Heart right ventricle (tissue), 16 donors: ENCODE data around the gene TECPR2. TPM values are rescaled to one million over a fixed set of nuclear protein-coding genes. Genes with fewer than 3 reads are reported as not detected.
"Not testable (repeated sequence)": the region's sequence is repeated elsewhere in the genome, so short reads cannot be mapped to it uniquely, and the experiment has no call there.

ENCODE experiments used
- ATAC-seq, 8 donors: fragments of 200-7000 bp; cut with Tn5 transposase; one replicate each; pipeline ENCODE4 v1.9.1; 2020; ENCODE audit warnings: mild to moderate bottlenecking in 8 of 8, moderate library complexity in 8 of 8, moderate number of reproducible peaks in 1 of 8
- DNase-seq, 2 donors: peaks; one replicate each; pipeline ENCODE4 v3.0.0-alpha.2; 2020
- H3K27ac ChIP-seq, 10 donors: fragments of 200-600 bp; sonication (generic) in 2 of 10; one replicate each; pipeline versions ENCODE4 v1.5.0 to v1.8.0; 2020 to 2022; ENCODE audit warnings: mild to moderate bottlenecking in 3 of 10
- H3K27me3 ChIP-seq, 7 donors: fragments of 200-600 bp; one replicate each; pipeline ENCODE4 v1.8.0; 2021 to 2022; ENCODE audit warnings: mild to moderate bottlenecking in 2 of 7
- H3K36me3 ChIP-seq, 9 donors: fragments of 200-600 bp; sonication (generic) in 1 of 9; one replicate each; pipeline versions ENCODE4 v1.5.0 to v1.8.0; 2020 to 2022; ENCODE audit warnings: mild to moderate bottlenecking in 2 of 9
- H3K4me1 ChIP-seq, 9 donors: fragments of 200-600 bp; sonication (generic) in 1 of 9; one replicate each; pipeline versions ENCODE4 v1.5.0 to v1.8.0; 2020 to 2022; ENCODE audit warnings: mild to moderate bottlenecking in 4 of 9
- H3K4me3 ChIP-seq, 10 donors: fragments of 200-600 bp; sonication (generic) in 2 of 10; one replicate each; pipeline versions ENCODE4 v1.5.0 to v1.8.0; 2020 to 2022; ENCODE audit warnings: mild to moderate bottlenecking in 7 of 10, moderate library complexity in 2 of 10
- H3K9me3 ChIP-seq, 11 donors: fragments of 200-600 bp in 10 of 11; sonication (generic) in 2 of 11; one replicate each; pipeline versions ENCODE4 v1.5.0 to v1.8.0; 2013 to 2022; ENCODE audit warnings: mild to moderate bottlenecking in 2 of 11, control low read depth in 1 of 11, moderate library complexity in 1 of 11
- CTCF ChIP-seq, 9 donors: fragments of 200-600 bp; sonication (generic) in 2 of 9; IDR thresholded peaks; one replicate each; pipeline versions ENCODE4 v1.5.0 to v1.8.0; 2021 to 2022; ENCODE audit warnings: antibody characterized with exemption in 9 of 9, mild to moderate bottlenecking in 5 of 9, moderate library complexity in 1 of 9
- WGBS, 2 donors: extraction: QIAGEN DNeasy Blood & Tissue Kit; methylation state at CpG; one replicate each; pipeline ENCODE4 v1.1.7; 2013; ENCODE audit warnings: inconsistent platforms in 1 of 2; 5-methylcytosine and 5-hydroxymethylcytosine counted together
- intact Hi-C, 10 donors: fragments of 100-400 bp; cut with DNase I; formaldehyde crosslinking; loops; one replicate each; pipeline versions ENCODE4 v1.11.1 to v1.14.2; 2022
- polyA plus RNA-seq, 2 donors: library from polyadenylated mRNA; stranded (reverse); fragments of 200-250 nt; gene quantifications; one replicate each; pipeline ENCODE4 v1.2.3, GENCODE V29; 2013
- total RNA-seq, 10 donors: library from RNA; stranded (reverse); fragmentation: NEBNext Ultra II Directional in 3 of 10; extraction: Animal tissue kit (Norgen Biotek cat#: 25700) in 3 of 10; gene quantifications; one replicate each; pipeline versions ENCODE4 v1.2.1 to v1.2.4, GENCODE V29; 2021 to 2023
- donor health status: Arrhythmogenic right ventricular cardiomyopathy.
- donor health status: ischemic (EF 13 %, LVEDD 7.1; RV severe dilation, severe dysfunction).
- donor health status: healthy with polysubstance abuse.
- donor health status: DM: no; HTN: yes; CAD: no.
- donor health status: DM: no; HTN: no; CAD: no.
- donor health status: ischemic (EF 25% LVEDD 6.9; RV normal size, moderate dysfunction).
- donor health status: ischemic (EF 25% LVEDD 5.7; RV mildly dilated, moderate dysfunction).
- donor health status: healthy.
- donor health status: DM: yes; HTN: yes; CAD: no.
- donor health status: Ischemic cardiomyopathy.
- donor health status: ischemic (EF 35%, LVEDD 5.7; RV mildly dilated, moderate dysfunction).
- donor health status: nonischemic (EF 11% LVEDD 7.7; RV severe dilation, severe dysfunction).
- donor health status: DM: yes; HTN: yes; CAD: no.
- donor health status: PGD.
- donor health status: ischemic (EF 29% LVEDD 5.4; RV normal size, mild dysfunction).
- donor health status: nonischemic (EF 23%, LVEDD 6.1; RV moderate dilation, normal function).

Gene TECPR2
- total and polyA plus RNA-seq, 12 donors, result 6.8 to 34.2 (median 24.8) TPM

- no peak for TF ChIP-seq CTCF (IDR thresholded peaks at IDR 0.05)
- DNase-seq (no peak), ATAC-seq (no peak)
- 84 to 86% methylated on average over 9 of the region's 9 CpGs for WGBS, 2 donors
- Histone ChIP-seq H3K27ac (no peak overlapping the region), H3K9me3 (no peaks in the 10 kb centered on the region), H3K4me3 (no peak overlapping the region), H3K4me1 (peaks cover 0 to 12% (median 6%) of the 10 kb centered on the region in 9 donors), H3K36me3 (peaks cover 0 to 27% (median 0%) of the 10 kb centered on the region in 9 donors), H3K27me3 (no peaks in the 10 kb centered on the region)
- intact Hi-C loops, result loop anchor here in 2 of 10 donors (10.0 kb wide), 2 partner anchors 189 to 621 kb away; no protein-coding TSS in a partner anchor
These were observed 36.9 kb upstream of the TECPR2 start for GRCh38 chr14:102325791-102326345.

- TF ChIP-seq CTCF (IDR thresholded peaks at IDR 0.05), result no peak
- Histone ChIP-seq H3K36me3 (peaks cover 0 to 30% (median 2%) of the 10 kb centered on the region in 9 donors), H3K27me3 (no peaks in the 10 kb centered on the region), H3K4me3 (no peak overlapping the region), H3K9me3 (no peaks in the 10 kb centered on the region), H3K4me1 (peaks cover 0 to 8% (median 0%) of the 10 kb centered on the region in 9 donors), H3K27ac (no peak overlapping the region)
- WGBS, 2 donors, result 92 to 94% methylated on average over 14 of the region's 14 CpGs
- ATAC-seq (no peak), DNase-seq (no peak)
- intact Hi-C loops, result loop anchor here in 2 of 10 donors (10.0 kb wide), 2 partner anchors 188 to 622 kb away; no protein-coding TSS in a partner anchor
These were observed 36.2 kb upstream of the TECPR2 start for GRCh38 chr14:102326583-102326982.

- H3K36me3 ChIP-seq, result peaks cover 0 to 49% (median 11%) of the 10 kb centered on the region in 9 donors
- not testable (repeated sequence) for H3K4me3 ChIP-seq, DNase-seq, H3K9me3 ChIP-seq, H3K27ac ChIP-seq, H3K27me3 ChIP-seq, ATAC-seq, H3K4me1 ChIP-seq
- intact Hi-C loops, result loop anchor here in 2 of 10 donors (10.0 kb wide), 2 partner anchors 185 to 625 kb away; no protein-coding TSS in a partner anchor
- WGBS, 2 donors, result 96 to 98% methylated on average over 6 of the region's 6 CpGs
These were observed 33.4 kb upstream of the TECPR2 start for GRCh38 chr14:102329381-102329780.

GRCh38 chr14:102330806-102331205 is 31.9 kb upstream of the TECPR2 start:
- no peaks in the 10 kb centered on the region for H3K27me3 ChIP-seq
- no peak for TF ChIP-seq CTCF (IDR thresholded peaks at IDR 0.05)
- intact Hi-C loops, result no loop called here
- 93 to 96% methylated on average over 8 of the region's 8 CpGs for WGBS, 2 donors
- ATAC-seq, result no peak
- H3K27ac ChIP-seq, result no peak overlapping the region
- no peaks in the 10 kb centered on the region for H3K9me3 ChIP-seq
- H3K4me3 ChIP-seq, result no peak overlapping the region
- H3K4me1 ChIP-seq, result peaks cover 0 to 6% (median 0%) of the 10 kb centered on the region in 9 donors
- H3K36me3 ChIP-seq, result peaks cover 0 to 58% (median 11%) of the 10 kb centered on the region in 9 donors
- DNase-seq, result no peak

- no peak for DNase-seq
- H3K4me1 ChIP-seq, result peaks cover 0 to 6% (median 0%) of the 10 kb centered on the region in 9 donors
- H3K4me3 ChIP-seq, result no peak overlapping the region
- H3K9me3 ChIP-seq, result no peaks in the 10 kb centered on the region
- no peak overlapping the region for H3K27ac ChIP-seq
- 68 to 80% methylated on average over 7 of the region's 7 CpGs for WGBS, 2 donors
- H3K36me3 ChIP-seq, result peaks cover 0 to 69% (median 16%) of the 10 kb centered on the region in 9 donors
- no peak for TF ChIP-seq CTCF (IDR thresholded peaks at IDR 0.05)
- intact Hi-C loops, result no loop called here
- no peaks in the 10 kb centered on the region for H3K27me3 ChIP-seq
- peak in 2 of 8 donors; percentile 37 to 48 for ATAC-seq
These were observed 29.4 kb upstream of the TECPR2 start for GRCh38 chr14:102333390-102333789.
